Thoracic aorta (tissue), 2 donors: ENCODE results near the gene FAM3C. TPM values are rescaled to one million over a fixed set of nuclear protein-coding genes. Genes with fewer than 3 reads are reported as not detected.
A peak's percentile ranks its signal among the peaks of the same experiment; 100 is the strongest.

Experiments used
- ATAC-seq: fragments of 150-250 bp; one replicate; pipeline ENCODE4 v1.8.0; 2017; ENCODE audit warnings: low read depth; ENCODE audit not compliant: insufficient number of reproducible peaks, low FRiP score
- DNase-seq: peaks from one replicate; pipeline ENCODE4 v3.0.0-alpha.2; 2020; ENCODE audit warnings: low spot score
- H3K27ac ChIP-seq, 2 donors: fragments of 200-600 bp; sonication (generic); 1 replicate in 1 of 2; 2 replicates in 1 of 2; pipeline ENCODE4 v1.5.1; 2016; ENCODE audit warnings: mild to moderate bottlenecking in 2 of 2, moderate library complexity in 2 of 2
- H3K27me3 ChIP-seq: fragments of 200-600 bp; sonication (generic); replicated peaks from 2 replicates; pipeline ENCODE4 v1.6.0; 2016; ENCODE audit warnings: mild to moderate bottlenecking; ENCODE audit not compliant: insufficient read depth
- H3K36me3 ChIP-seq: fragments of 200-600 bp; sonication (generic); one replicate; pipeline ENCODE4 v1.5.1; 2016
- H3K4me1 ChIP-seq, 2 donors: fragments of 200-600 bp; sonication (generic); 1 replicate in 1 of 2; 2 replicates in 1 of 2; pipeline versions ENCODE4 v1.5.1 to v1.6.0; 2016; ENCODE audit warnings: low read depth in 2 of 2, mild to moderate bottlenecking in 1 of 2; ENCODE audit not compliant: control insufficient read depth in 1 of 2
- H3K4me3 ChIP-seq: fragments of 200-600 bp; sonication (generic); 2 replicates; pipeline ENCODE4 v1.5.1; 2016; ENCODE audit warnings: mild to moderate bottlenecking
- H3K9me3 ChIP-seq: fragments of 200-600 bp; sonication (generic); 2 replicates; pipeline ENCODE4 v1.5.1; 2016
- total RNA-seq, 2 donors: library from RNA; depleted of rRNA; stranded (reverse); fragments of >200 nt; gene quantifications; one replicate each; pipeline versions ENCODE4 v1.1.0 to v1.2.3, GENCODE V29; 2016
- TF ChIP-seq, protein P1 (sequence below): fragments of 200-600 bp; sonication (generic); IDR thresholded peaks from one replicate; pipeline ENCODE4 v1.5.1; 2019; ENCODE audit warnings: antibody characterized with exemption

The FAM3C gene
- total RNA-seq, 2 donors from 2014 or later = 38.9 to 50.2 TPM

GRCh38 chr7:121330053-121330833, 65.9 kb downstream of the FAM3C start:
- Histone ChIP-seq H3K9me3 (no peaks in the 10 kb centered on the region), H3K27ac (no peak overlapping the region), H3K4me3 (peak overlapping the region; percentile 61), H3K27me3 (peaks cover 35% of the 10 kb centered on the region), H3K4me1 (peaks cover 17 to 21% of the 10 kb centered on the region in 2 donors), H3K36me3 (no peaks in the 10 kb centered on the region)
- TF ChIP-seq, protein P1, sequence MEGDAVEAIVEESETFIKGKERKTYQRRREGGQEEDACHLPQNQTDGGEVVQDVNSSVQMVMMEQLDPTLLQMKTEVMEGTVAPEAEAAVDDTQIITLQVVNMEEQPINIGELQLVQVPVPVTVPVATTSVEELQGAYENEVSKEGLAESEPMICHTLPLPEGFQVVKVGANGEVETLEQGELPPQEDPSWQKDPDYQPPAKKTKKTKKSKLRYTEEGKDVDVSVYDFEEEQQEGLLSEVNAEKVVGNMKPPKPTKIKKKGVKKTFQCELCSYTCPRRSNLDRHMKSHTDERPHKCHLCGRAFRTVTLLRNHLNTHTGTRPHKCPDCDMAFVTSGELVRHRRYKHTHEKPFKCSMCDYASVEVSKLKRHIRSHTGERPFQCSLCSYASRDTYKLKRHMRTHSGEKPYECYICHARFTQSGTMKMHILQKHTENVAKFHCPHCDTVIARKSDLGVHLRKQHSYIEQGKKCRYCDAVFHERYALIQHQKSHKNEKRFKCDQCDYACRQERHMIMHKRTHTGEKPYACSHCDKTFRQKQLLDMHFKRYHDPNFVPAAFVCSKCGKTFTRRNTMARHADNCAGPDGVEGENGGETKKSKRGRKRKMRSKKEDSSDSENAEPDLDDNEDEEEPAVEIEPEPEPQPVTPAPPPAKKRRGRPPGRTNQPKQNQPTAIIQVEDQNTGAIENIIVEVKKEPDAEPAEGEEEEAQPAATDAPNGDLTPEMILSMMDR = no peak
- ATAC-seq (no peak), DNase-seq (no peak)

DNA sequence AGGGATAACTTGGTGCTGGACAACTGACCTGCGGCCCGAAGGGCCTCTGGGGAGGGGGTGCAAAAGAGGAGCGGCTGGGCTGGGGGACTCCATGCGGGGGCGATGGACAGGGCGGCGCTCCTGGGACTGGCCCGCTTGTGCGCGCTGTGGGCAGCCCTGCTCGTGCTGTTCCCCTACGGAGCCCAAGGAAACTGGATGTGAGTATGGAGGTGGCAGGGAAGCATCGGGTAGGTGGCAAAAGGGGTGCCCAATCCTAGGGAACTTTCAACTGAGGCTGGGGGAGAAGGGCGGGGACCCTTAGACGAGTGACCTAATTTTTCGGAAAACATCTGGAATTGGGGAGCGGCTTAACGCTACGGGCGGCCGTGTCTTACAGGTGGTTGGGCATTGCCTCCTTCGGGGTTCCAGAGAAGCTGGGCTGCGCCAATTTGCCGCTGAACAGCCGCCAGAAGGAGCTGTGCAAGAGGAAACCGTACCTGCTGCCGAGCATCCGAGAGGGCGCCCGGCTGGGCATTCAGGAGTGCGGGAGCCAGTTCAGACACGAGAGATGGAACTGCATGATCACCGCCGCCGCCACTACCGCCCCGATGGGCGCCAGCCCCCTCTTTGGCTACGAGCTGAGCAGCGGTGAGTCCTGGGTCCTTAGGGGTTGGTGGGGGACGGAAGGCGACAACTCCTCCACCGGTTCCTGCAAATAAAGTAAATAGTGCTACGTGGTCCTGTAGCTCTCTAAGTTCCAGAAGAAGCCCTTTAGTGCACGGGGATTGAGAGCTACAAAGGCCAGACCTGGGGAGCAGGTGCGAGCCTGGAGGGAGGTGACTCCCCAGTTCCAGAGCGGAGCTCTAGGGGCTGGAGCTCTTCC, 66.7 kb downstream of the FAM3C start:
- Histone ChIP-seq H3K4me1 (peaks cover 17 to 21% of the 10 kb centered on the region in 2 donors), H3K36me3 (no peaks in the 10 kb centered on the region), H3K27ac (no peak overlapping the region), H3K27me3 (peaks cover 35% of the 10 kb centered on the region), H3K9me3 (no peaks in the 10 kb centered on the region), H3K4me3 (peak overlapping the region; percentile 61)
- TF ChIP-seq, protein P1 = no peak
- peak; percentile 3 for ATAC-seq
- no peak for DNase-seq

DNA sequence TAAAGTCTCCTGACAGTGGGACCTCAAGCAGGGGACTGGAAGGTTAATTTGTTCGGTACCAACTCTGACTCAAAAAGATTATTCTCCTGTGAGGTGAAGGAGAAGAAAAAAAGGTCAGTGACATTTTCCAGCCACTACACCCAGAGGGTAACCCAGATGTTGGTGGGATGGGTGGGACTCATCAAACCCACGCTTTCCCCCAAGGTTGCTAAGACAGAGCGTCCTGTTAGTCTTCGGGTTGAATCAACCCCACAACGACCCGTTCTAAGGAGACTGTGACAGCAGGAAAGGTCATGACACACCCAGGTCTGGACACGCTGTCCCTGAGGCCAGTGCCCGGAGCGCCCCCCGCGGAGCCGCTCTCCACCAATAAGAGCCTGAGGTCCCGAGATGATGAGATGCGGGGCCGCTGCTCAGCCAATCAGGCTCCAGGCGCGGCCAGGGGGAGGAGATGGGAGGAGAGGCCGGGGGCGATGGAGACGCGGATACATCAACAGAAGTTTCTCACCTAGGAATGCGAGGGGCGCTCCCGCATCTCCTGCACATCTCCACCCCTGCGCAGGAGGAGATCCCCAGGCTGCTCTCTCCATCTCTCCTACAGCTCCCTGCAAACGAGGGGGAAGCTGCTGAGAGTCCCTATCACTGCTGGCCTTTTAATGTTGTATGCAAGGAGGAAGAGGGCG, 67.5 kb downstream of the FAM3C start, which contains the start of gene WNT16:
Gene WNT16, plus strand, starts transcription at position 493 of the 683 bp plus-strand sequence. CDS start 293 bp downstream, outside the sequence.
- Histone ChIP-seq H3K27me3 (peaks cover 35% of the 10 kb centered on the region), H3K27ac (no peak within 1 kb of the TSS), H3K4me3 (peak within 1 kb of the TSS; percentile 61), H3K36me3 (no peaks in the 10 kb centered on the region), H3K9me3 (no peaks in the 10 kb centered on the region), H3K4me1 (peaks cover 17 to 21% of the 10 kb centered on the region in 2 donors)
- ATAC-seq = no peak
- TF ChIP-seq, protein P1 = no peak
- no peak for DNase-seq

DNA sequence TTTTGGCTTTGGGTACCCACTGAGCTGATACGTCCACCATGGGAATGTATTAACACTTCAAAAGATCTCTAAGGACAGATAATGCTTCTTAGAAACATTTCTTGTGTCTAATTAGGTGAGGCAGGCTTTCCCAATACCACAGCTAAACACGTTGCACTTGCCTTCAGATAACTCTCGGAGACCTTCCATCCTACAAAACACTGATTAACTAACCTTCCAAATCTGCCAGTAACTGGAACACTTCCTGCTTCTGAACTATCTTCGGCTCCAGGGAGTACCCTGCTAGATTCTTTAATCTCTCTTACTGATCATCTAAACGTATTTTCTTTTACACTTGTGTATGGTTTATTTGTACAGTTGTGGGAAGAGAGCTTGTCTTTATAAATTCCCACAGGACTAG, 68.4 kb downstream of the FAM3C start:
- no peak overlapping the region for H3K27ac ChIP-seq
- H3K27me3 ChIP-seq = peaks cover 35% of the 10 kb centered on the region
- no peak overlapping the region for H3K4me3 ChIP-seq
- TF ChIP-seq, protein P1 = no peak
- ATAC-seq (no peak), DNase-seq (no peak)
- no peaks in the 10 kb centered on the region for H3K9me3 ChIP-seq
- H3K4me1 ChIP-seq = peaks cover 17 to 21% of the 10 kb centered on the region in 2 donors
- no peaks in the 10 kb centered on the region for H3K36me3 ChIP-seq
